T-helper 9 cell (primary cell): ENCODE measurements around the gene ADH4.
"Not testable (repeated sequence)": the region's sequence is repeated elsewhere in the genome, so short reads cannot be mapped to it uniquely, and the experiment has no call there.

Experiments used
- DNase-seq: peaks from one replicate; pipeline ENCODE4 v3.0.0-alpha.2; 2020
- total RNA-seq, 2 donors: gene quantifications; one replicate each; lab custom pipeline; 2026; lab: John Stamatoyannopoulos, UW

The ADH4 gene
- total RNA-seq, result 0 reads per million in 2 donors

- no peak for DNase-seq
Observed at GRCh38 chr4:99144070-99144469, at the start of gene ADH4. Gene ADH4 (minus strand): TSS chr4:99144297. CDS start chr4:99144222, 75 bp downstream.

DNA sequence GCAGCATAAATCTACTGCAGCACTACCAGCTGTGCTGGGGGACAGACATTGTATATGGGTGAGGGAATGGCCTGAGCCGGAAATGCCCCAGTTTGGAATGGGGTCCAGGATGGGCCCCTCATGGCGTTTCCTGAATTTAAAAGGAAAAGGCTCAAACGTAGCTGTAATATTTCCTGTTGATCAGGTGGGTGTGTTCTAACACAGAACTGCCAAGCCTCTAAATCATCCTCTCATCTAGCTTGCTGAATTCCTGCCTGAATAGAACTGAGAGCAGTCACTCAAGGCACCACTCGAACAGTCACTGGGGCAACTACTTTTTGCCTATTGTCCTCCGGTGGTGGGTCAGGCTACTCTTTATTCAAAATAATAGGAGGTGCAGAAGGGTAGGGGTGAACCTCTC lies 46.2 kb upstream of the ADH4 start:
- DNase-seq, result no peak

- DNase-seq, result not testable (repeated sequence)
Observed at GRCh38 chr4:99189900-99190299, 45.8 kb upstream of the ADH4 start.

GRCh38 chr4:99186029-99186428 lies 41.9 kb upstream of the ADH4 start:
- no peak for DNase-seq

GRCh38 chr4:99185581-99185980 lies 41.5 kb upstream of the ADH4 start:
- no peak for DNase-seq

DNA sequence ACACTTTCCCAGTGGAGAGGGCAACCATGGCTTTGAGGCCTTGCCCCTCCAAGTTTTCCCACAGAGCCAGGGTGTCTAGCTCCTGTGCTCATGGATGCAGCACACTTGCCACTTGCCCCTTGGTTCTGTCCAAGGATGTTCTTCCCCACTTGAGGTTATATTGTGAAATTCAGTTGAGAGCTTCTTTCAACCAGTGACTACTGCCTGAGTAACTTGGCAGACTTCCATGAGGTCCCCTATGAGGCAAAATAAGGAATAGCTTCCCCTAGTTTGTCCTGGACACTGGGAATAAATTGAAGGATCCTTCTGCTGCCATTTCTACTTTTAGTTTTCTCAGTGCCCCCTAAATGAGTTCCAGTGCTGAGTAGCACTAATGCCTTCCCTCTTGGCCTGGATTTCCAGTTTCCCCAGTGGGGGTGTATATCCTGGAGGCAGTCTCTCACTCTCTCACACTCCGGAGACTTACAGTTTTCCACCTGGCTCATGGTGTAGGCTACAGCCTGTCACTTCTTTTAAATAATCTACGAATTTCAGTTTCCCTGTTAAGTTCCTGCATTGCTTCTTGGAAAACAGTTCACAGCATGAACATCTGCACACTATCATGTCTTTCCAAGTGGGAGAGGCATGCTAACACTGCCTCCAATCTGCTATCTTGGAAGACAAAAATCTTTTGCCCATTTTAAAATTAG lies 36.4 kb upstream of the ADH4 start:
- no peak for DNase-seq

DNA sequence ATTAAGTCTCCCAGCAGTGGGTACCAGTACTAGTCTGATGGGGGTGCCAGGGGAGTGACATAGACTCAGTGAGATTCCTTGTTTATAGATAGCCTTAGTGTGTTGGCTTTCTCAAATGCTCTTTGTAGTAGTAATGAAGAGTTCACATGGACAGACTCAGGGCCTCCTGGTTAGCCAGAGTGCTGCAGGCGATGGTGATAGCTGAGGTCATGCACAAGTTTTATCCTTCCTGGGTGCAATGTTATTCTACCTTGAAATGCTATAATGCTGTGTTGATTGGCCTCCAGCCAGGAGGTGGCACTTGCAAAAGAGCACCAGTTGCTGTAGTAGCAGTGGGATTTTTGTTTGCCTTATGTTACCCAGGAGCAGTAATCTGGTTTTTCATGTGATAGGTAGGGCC lies 35.5 kb upstream of the ADH4 start:
- DNase-seq, result no peak

DNA sequence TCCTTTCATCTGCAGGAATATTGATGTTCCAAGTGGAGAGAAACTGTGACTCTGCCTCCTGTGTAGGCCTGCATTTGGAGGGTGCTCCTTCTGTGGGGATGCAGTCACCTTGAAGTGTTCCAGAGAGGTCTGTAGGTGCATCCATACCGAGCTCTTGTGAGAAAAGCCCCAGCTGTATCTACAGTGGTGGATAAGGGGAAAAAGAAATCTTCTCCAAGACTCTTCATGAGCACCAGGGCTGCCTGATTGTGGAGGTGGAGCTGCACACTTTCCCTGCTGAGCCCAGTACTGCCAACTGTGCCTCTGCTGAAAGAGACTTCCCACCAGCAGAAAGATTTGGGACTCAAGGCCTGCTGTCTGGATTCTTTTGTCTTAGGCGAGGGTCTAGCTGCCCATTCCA lies 35.1 kb upstream of the ADH4 start:
- DNase-seq, result no peak

- no peak for DNase-seq
Observed at GRCh38 chr4:99166544-99166943, 22.4 kb upstream of the ADH4 start.

- DNase-seq, result no peak
Observed at GRCh38 chr4:99165978-99166377, 21.9 kb upstream of the ADH4 start.

DNA sequence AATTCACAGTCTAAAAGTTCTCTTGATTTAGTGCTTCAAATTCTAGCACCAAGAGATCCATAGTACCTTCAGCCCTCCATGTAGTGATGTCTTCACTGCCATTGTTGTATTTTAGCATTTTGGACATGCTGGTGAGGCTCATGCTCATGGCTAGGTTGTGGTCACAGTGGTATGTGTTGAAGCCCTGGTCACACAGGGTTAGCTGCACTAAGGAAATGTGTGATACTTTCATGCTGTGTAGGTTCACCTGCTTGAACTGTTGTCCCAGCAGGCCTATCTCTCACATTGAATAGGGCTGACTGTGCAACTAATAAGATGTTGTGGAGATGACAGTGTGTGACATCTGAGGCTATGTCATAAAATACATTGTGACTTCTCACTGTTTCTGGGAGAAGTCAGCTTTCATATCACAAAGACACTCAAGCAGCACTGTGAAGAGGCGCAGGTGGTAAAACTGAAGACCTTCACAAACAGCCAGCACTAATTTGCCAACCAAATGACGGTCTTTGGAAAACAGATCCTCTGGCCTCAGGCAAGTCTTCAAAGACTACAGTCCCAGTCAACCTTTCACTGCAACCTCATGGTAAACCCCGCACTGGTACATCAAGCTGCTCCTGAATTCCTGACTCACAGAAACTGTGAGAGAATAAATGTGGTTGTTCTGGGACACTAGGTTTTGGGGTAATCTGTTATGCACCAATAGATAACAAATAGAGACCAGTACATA lies 17.4 kb upstream of the ADH4 start:
- no peak for DNase-seq

GRCh38 chr4:99159699-99160098 lies 15.6 kb upstream of the ADH4 start:
- DNase-seq, result no peak

DNA sequence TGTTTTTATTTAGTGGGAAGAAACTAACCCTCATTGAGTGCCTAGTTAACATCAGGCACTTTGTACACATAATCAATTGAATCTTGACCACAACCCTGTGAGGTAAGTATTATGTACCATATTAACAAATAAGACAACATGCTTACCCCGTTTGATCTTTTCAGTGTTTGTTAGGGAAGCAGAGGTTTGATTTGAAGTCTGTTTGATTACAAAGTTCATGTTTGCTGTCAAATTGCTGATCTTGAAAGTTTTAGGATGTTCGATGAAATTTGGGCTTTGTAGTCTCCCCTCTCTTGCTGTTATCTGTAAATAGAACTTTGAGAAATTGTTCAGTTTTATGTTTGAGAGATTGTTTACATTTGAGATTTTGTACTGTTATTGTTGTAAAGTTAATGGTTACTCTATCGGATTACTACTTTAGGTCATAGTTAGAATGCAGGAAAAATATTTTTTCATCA lies 13.4 kb upstream of the ADH4 start:
- DNase-seq, result no peak

- no peak for DNase-seq
Observed at GRCh38 chr4:99156992-99157391, 12.9 kb upstream of the ADH4 start.

GRCh38 chr4:99154658-99155342 lies 10.7 kb upstream of the ADH4 start:
- no peak for DNase-seq

- DNase-seq, result no peak
Observed at GRCh38 chr4:99151995-99152394, 7.9 kb upstream of the ADH4 start.

- DNase-seq, result no peak
Observed at GRCh38 chr4:99151452-99151851, 7.4 kb upstream of the ADH4 start.

DNA sequence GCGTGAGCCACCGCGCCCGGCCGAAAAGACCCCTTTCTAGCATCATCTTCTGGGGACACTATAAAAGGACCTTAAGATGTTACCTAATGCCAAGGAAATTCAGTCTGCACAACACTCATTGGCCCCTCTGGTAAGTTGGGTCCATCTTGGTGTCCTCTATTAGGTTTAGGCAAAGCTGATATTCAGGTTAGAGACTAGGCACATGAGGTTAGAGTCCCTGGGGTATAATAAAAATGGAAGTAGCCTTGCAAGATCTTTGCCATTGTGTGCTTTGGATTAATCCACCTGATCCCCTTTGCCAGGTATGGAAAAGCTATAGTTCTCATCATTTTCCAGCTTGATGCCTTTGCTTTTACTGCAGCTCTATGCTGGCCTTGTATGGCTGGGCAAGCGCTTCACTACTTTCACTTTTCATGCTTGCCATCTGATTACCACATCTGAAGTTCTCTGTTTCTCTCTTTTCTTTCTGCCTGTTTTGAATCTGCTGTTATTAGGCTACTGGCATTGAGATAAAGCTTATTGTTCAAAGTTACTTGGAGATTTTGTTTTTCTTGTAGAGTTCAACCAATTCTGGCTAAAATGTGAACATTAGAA lies 5.4 kb upstream of the ADH4 start:
- no peak for DNase-seq

DNA sequence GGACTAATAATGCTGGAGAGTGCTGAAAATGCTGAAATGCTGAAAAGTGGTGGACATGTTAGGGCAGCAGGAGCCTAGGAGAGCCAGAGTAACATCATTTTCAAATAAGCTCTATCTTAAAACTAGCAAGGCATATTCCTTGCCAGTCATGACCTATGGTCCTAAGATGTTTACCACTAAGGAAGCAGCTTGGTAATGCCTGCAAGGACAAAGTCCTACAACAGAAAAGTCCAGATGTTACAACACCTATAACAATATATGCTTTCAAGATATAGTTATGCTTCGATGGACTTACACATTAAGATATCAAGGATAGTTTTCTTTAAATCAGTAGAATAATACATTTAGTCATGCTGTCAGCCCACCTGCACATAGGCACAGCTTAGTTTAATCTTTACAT lies 4.5 kb upstream of the ADH4 start:
- DNase-seq, result no peak

GRCh38 chr4:99144587-99144986 lies 490 bp upstream of the ADH4 start:
- no peak for DNase-seq

- no peak for DNase-seq
Observed at GRCh38 chr4:99136329-99136728, 7.8 kb downstream of the ADH4 start.

GRCh38 chr4:99135541-99136162 lies 8.4 kb downstream of the ADH4 start:
- no peak for DNase-seq

GRCh38 chr4:99134586-99134985 lies 9.5 kb downstream of the ADH4 start:
- no peak for DNase-seq
